NCI-H446 (cell line): ENCODE measurements around the gene NCBP1.

Experiments used
- DNase-seq, 2 experiments: peaks; one replicate each; lab custom pipeline; 2025; lab: John Stamatoyannopoulos, UW

Gene NCBP1

DNA sequence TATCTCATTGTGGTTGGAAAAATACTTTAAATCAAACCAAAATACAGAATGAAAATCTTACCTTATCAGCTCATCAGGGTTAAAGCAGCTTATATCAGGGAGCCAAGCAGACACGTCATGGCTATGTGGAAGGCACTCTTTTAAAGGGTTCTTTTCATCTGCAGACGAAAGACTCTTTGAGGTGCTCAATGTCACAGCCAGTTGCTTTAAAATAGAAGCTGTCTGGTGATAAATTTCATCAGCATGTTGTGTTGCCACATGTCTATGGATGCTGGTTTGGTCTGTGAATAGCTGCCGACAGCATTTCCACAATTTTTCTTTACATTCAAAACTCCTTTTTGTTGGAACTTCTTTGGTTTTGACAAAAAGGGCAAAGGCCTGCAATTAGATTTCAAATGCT, 8.0 kb upstream of the NCBP1 start:
- DNase-seq = no peak

DNA sequence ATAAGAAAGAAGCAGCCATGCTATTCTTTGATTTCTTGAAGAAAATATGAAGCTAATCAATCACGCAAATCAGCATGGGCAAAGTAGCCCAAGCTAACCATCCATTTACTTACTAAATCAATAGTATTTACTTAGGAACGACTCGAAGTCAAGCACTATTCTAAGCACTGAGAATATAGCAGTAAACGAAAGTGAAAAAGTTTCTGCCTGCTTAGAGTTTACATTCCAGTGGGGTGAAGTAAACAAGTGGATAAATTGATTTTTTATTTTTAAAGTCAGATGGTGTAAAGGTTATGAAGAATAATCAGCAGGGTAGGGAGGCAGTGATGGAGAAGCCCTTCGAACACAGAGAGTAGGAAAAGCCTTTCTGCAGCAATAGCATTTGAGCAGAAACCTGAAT, 6.0 kb upstream of the NCBP1 start:
- DNase-seq = no peak

DNA sequence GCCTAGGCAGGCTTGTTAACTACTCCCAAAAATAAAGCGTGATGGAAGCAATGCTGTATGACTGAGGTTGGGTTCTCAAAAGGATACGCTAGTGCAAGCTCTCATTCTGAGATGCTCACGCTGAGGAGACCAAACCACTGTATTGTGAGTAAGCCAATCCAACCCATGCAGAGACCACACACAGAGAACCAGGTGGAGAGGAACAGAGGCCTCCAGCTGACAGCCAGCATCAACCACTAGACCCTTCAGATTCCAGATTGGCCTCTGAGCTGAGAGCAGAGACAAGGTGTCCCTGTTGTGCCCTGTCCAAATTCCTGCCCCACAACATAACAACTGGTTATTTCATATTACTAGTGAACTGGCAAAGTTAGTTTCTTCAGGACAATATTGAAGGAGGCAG, 5.0 kb upstream of the NCBP1 start:
- DNase-seq = no peak

DNA sequence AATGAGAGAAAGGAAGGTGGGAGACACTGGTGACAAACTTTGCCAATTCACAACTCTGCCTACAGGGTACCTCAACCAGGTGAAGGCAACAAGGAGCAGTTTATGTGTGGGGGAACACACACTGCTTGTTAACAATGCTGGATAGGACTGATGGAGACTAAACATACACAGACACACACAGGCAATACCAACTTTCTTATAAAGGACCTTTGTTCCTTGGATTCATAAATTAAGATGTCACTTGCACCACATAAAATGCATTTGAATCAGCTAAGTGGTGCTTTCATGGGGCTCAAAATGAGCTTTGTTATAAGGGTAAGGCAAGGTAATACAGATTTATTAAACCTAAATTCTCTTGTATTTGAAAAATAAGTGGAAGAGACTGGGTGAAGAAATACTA, 4.5 kb upstream of the NCBP1 start:
- no peak for DNase-seq

- DNase-seq = no peak
Observed at GRCh38 chr9:97630591-97630990, 3.0 kb upstream of the NCBP1 start.

DNA sequence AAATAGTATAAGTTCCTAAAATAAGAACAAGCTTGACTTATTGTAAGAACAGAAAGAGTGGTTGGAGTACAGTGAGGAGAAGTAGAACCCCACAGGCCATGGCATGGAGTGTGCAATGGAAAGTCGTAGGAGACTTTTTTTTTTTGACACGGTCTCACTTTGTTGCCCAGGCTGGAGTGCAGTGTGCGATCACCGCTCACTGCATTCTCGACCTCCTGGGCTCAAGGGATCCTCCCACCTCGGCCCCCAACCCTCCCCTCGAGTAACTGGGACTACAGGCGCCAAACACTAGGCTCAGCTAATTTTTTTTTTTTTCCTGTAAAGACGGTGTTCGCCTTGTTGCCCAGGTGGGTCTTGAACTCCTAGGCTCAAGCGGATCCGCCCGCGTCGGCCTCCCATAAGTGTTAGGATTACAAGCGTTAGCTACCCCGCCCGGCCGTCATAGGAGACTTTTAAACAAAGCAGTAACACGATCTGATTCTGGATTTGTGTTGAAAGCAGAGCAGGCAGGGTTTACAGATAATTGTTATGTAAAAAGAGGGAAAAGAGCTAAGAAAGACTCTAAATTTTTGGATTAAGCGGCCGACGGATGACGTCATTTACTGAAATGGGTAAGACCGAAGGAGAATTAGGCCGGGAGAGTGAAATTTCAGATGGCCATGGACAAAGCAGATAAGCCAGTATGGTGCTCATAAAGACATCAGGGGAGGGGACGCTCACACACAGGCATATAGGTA, 1.2 kb upstream of the NCBP1 start:
- DNase-seq = peak in 1 of 2 experiments; percentile 70

- DNase-seq = no peak
Observed at GRCh38 chr9:97633859-97634490, 354 bp downstream of the NCBP1 start.

DNA sequence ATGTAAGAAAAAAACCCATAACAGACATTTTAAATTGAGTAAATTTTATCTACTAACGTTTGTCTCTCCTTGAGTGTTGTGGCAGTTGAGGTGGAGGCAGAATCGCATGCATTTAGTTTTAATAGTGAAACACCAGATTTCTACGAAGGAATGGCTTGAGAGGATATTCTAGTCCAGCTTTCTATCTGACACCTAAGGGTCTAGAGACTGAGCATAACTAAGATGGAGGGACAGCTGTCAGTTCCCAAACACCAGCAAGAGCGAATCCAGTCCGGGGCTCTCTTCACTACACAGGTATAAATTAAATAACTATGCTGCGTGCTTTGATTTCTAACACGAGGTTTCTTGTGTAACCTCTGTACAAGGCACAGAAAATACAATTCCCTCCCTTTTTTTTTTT, 1.4 kb downstream of the NCBP1 start:
- DNase-seq = no peak

DNA sequence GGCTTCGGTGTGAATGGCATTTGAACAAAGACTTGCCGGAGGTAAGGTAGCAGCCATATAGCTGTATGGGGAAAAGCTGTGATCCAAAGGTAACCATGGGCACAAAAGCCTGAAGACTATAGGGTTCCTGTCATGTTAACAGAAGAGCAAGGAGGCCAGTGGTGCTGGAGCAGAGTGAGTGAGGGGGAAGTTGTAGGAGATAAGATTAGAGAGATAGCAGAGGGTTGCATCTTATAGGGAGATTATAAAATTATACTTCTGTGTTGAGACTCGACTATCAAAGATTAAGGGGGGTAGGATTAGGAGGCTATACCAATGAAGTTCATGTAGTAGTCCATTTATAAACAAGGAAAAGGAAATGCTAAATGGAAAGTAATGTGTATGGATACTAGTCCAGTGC, 3.3 kb downstream of the NCBP1 start:
- DNase-seq = no peak

DNA sequence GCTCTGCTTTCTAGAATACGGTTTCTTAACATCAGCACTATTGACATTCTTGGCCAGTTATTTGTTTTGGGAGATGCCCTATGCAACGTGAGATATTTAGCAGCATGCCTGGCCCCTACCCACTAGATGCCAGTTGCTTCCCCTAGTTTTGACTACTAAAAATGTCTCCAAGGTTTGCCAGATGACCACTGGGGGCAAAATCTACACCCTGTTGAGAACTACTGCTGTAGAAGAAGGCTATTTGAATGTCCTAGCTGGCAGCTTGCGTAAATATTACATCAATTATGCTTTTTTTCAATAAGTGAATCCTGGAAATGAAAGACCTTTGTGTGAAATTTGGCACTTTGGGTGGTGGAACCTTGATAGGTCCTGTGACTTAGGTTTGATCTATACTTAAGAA, 5.0 kb downstream of the NCBP1 start:
- no peak for DNase-seq

- no peak for DNase-seq
Observed at GRCh38 chr9:97640325-97640724, 6.7 kb downstream of the NCBP1 start.

DNA sequence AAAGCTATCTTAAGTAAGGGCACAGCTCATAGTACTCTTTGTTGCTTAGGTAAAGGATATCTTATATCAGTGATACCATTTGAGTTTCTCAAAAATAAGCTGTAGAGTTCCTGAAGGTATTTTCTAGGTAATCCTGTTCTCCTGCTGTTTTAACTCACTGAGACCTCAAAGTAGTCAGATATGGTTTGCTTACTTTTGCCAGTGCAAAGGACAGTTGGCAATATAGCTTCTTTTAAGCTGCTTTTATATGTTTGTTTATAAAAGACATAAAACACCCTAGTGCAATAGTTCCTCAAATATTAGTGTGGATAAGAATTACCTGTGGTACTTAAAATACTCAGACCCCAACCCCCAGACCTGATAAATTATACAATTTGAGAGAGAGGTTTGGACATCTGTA, 12.1 kb downstream of the NCBP1 start:
- no peak for DNase-seq

GRCh38 chr9:97647996-97648395, 14.4 kb downstream of the NCBP1 start:
- no peak for DNase-seq

DNA sequence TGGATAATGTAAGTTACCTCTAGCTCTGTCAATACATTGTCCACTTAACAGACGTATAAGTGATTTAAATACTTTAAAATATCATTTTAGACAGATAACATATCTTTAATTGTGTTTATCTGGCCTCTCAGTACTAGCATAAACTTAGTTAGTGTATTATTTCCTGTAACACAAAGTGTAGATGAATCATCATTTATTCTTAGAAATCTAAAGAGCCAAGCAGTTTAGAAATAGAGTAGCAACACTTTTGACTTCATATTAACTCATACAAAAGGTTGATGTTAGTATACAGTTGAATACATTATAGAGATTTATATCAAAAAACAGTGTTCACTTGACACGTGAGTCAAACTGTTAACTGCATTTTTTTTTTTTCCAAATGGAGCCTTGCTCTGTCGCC, 18.0 kb downstream of the NCBP1 start:
- DNase-seq = no peak

DNA sequence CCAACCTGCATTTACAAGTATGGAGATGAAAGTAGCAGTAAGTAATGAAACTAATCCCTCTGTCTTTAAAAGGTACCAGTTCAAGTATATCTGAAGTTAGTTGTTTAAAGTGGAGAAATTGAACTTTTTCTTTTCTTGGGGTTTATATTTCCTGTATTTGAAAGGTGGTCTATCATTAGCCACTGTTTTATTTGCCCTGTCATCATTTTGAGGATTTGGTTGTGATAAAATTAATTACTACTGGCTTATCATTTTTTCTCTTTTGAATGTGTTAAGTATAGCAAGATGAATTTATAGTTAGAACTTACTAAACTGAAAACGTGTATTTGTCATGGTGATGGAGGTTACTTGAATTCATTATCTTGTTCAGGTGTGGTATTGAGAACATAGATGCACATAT, 25.1 kb downstream of the NCBP1 start:
- DNase-seq = no peak

- no peak for DNase-seq
Observed at GRCh38 chr9:97659771-97660170, 26.1 kb downstream of the NCBP1 start.

DNA sequence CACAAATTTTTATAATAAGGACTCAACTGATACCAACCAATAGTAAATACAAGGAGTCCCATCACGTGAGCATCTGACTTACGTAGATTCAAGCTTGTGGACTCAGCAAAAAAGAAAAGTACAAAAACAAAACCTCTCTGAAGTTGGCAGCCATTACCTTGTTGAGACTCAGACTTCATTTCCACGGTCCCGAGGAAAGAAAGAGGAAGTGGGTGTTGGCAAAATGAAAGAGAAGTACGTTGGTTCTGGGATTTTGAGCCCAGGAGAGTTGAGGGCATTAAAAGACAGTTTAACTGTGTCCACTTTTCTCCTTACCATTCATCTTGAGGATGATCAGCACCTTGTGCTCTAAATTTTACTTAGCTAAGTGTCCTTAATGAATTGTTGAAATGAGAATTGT, 26.7 kb downstream of the NCBP1 start:
- DNase-seq = no peak

DNA sequence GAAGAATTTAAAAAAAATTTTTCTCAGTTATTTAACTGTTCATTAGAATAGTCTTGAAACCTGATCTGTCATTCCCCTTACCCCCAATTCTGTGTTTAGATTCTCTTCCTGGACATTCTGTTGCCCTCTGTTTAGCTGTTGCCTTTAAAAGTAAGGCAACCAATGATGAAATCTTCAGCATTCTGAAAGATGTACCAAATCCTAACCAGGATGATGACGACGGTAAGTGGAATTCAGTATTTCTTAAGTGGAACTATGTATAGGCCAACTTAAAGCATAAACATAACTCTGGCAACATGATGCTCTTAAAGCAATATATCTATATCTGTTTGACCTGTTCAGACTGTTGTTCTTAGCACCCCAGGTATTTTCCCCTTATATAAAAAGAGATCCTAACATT, 27.2 kb downstream of the NCBP1 start:
- DNase-seq = no peak

DNA sequence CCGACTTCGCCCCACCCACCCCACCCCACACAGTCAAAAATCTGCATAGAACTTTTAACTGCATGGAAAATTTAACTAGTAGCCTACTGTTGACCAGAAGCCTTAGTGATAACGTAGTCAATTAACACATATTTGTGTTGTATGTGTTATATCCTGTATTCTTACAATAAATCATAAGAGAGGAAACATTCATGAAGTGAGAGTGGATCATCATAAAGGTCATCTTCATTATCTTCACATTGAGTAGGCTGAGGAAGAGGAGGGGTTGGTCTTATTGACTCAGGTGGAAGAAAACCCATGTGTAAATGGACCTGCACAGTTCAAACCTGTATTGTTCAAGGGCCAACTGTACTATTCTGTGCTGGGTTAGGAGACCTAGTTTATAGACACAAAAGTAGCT, 32.1 kb downstream of the NCBP1 start:
- DNase-seq = no peak

DNA sequence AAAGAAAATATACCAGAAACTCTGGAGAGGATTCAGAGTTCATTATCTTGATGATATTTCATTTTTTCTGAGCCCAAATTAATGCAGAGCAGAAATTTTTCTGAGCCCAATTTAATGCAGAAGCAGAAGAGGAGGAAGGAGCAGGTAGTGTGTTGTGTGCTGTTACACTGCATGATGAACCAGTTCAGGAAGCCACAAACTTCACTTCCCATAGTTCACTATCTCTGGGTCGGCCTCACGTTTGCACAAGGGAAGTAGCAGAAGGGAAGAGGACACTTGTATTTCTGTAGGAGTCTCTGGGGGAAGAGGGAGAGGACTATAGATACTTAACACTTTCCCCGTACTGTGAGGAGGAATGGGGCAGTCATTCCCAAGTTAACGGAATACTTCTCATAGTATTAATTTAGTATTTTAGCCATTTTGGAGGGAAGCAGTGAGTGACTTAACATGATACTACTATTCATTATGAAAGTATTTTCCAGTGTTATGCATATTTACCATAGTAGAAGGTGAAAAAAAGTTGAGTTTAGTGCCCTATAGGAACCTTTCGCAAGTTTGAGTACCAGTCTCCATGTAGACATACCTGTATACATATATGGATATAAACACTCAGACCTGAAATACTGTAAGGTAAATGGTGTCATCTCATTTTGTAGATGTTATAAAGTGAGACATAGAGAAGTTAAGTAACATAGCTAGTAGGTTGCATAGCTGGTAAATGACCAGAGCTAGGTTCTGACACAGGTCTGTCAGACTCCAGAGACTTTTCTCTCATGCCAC, 33.5 kb downstream of the NCBP1 start:
- DNase-seq = no peak

DNA sequence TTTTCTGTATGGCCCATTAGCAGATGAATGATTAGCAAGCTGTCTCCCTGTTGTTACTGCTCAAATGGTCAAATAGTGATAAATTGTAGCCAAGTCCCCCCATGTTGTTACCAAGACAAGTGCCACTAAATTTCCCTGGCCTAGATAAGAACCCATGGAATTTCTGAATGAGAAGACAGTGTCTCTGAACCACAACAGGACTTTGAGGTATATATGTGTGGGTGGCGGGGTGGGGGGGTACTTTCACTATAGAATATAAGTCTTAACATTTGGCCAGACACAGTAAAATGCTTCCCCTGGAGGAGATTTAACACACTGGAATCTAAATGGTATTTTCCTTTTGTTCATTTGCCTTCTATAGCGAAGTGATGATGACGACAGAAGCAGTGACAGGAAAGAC, 34.9 kb downstream of the NCBP1 start:
- no peak for DNase-seq

DNA sequence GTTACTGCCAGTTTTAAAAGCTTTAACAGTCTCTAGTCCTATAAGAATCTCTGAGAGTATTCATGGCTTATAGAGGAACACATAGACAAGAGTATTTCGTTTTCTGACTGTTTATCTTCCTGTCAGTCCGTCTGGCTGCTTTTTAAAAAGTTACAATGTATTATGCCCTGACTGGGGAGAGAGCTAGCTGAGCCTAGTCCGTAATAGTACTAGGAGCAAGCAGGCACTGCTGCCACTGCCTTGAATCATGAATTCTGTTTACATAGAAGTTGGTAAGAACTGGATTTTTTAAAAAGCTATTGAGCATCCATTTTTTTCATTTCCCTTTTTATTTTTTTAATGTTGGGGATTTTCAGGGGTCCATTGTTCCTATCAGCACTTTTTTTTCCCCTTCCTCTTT, 37.0 kb downstream of the NCBP1 start:
- DNase-seq = no peak

DNA sequence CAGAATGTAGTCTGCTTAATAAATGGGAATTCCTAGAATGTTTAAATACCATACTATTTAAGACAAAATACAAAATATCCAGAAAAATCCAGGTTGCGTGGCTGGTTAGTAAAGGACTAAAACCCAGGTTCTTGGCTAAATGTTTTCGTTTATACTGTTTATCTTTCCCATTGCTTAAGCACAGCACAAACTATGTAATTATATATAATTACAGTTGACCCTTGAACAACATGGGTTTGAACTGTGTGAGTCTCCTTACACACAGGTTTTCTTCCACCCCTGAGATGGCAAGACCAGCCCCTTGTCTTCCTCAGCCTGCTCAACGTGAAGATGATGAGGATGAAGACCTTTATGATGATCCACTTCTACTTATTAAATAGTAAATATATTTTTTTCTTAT, 38.8 kb downstream of the NCBP1 start:
- no peak for DNase-seq
